HL-60 (cell line): ENCODE data around the gene BLOC1S5.

Source experiments
- DNase-seq, 2 experiments: peaks; one replicate each; pipeline ENCODE4 v3.0.0-alpha.2; 2010 to 2020; ENCODE audit warnings: low read depth in 1 of 2, low spot score in 1 of 2
- H3K27ac ChIP-seq: fragments of 250-450 bp; sonication (Bioruptor Pico); replicated peaks from 2 replicates; pipeline ENCODE4 v1.5.1; 2020; ENCODE audit warnings: mild to moderate bottlenecking, moderate library complexity
- H3K27me3 ChIP-seq: fragments of 250-450 bp; sonication (Bioruptor Pico); 2 replicates; pipeline ENCODE4 v1.5.1; 2021; ENCODE audit warnings: mild to moderate bottlenecking, moderate library complexity; ENCODE audit not compliant: insufficient read depth, poor library complexity, severe bottlenecking
- H3K4me3 ChIP-seq: replicated peaks from 2 replicates; pipeline ENCODE4 v1.5.1; 2011; ENCODE audit warnings: mild to moderate bottlenecking, control low read depth, low read length; ENCODE audit not compliant: insufficient read depth
- GABPA ChIP-seq: IDR thresholded peaks from 2 replicates; pipeline ENCODE4 v1.6.1; 2012; ENCODE audit warnings: low read depth
- POLR2AphosphoS5 ChIP-seq: IDR thresholded peaks from 2 replicates; pipeline ENCODE4 v1.6.1; 2012; ENCODE audit warnings: low read depth
- SPI1 ChIP-seq: IDR thresholded peaks from 2 replicates; pipeline ENCODE4 v1.6.1; 2012; ENCODE audit warnings: low read depth, mild to moderate bottlenecking, borderline replicate concordance
- TF ChIP-seq, protein P1 (sequence below): IDR thresholded peaks from one replicate; pipeline ENCODE4 v1.5.1; 2011; ENCODE audit warnings: low read length, control low read depth, inconsistent platforms; ENCODE audit not compliant: insufficient read depth
- TF ChIP-seq, protein P2 (sequence below): IDR thresholded peaks from 2 replicates; pipeline ENCODE4 v1.6.1; 2012; ENCODE audit warnings: low read depth; ENCODE audit not compliant: insufficient replicate concordance

Gene BLOC1S5

DNA sequence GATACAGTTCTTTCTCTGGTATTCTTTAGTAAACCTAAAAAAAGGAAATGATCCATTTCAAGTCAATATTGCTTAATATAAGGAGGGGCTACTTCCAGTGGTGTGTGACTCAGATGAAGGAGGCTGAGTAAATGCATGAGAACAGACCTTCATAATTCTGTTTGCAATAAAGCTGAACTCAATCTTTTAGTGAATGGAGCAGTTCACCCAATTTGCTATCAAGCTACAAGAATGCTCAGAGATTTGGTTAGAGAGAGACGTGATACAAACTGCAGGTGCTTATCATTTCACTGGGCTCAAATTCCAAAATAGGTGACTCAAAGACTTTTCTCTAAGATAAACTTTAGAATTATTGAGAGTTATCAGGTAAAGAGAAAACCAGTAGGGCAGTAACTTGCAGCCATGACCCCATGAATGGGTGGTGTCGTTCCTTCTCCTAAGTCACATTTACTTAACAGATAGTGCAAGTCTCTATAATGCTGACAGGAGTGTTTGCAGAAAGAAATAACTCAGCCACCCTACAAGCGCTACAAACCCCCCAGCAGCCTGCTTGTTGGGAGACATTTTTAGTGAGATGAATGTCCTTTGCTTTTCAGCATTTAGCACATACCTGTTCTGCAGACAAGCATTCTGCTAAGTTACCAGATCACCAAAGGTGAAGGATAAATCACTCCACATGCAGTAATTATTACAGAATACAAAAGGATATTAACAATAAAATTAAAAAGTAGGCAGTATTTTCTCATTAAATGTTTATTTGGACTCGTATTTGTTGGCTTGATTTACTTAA, 16.4 kb upstream of the BLOC1S5 start:
- TF ChIP-seq POLR2AphosphoS5 (no peak), SPI1 (peak; percentile 46; the same call in 1 of the 2 replicates)
- TF ChIP-seq, protein P1, sequence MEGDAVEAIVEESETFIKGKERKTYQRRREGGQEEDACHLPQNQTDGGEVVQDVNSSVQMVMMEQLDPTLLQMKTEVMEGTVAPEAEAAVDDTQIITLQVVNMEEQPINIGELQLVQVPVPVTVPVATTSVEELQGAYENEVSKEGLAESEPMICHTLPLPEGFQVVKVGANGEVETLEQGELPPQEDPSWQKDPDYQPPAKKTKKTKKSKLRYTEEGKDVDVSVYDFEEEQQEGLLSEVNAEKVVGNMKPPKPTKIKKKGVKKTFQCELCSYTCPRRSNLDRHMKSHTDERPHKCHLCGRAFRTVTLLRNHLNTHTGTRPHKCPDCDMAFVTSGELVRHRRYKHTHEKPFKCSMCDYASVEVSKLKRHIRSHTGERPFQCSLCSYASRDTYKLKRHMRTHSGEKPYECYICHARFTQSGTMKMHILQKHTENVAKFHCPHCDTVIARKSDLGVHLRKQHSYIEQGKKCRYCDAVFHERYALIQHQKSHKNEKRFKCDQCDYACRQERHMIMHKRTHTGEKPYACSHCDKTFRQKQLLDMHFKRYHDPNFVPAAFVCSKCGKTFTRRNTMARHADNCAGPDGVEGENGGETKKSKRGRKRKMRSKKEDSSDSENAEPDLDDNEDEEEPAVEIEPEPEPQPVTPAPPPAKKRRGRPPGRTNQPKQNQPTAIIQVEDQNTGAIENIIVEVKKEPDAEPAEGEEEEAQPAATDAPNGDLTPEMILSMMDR: no peak
- H3K4me3 ChIP-seq: no peak overlapping the region
- DNase-seq: peak; percentile 49 to 60
- H3K27me3 ChIP-seq: no peaks in the 10 kb centered on the region
- H3K27ac ChIP-seq: peak overlapping the region; percentile 25

DNA sequence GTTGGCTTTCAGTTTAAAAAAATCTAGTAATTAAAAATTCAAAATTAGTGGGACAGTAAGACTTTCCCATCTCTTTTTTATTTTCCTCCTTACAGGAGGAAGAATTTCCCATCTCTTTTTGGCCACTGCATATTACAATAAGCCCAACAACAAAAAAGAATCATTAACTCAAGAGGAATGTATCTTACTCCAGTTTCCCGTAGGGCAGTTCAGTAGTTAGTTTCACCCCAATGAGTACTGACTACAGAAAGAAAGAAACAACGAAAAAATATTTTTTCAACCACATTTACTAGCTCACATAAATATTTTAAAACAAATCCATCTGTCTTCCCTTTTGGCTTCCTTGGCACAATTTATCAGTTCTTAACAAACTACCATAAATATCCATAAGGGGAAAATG, 14.9 kb upstream of the BLOC1S5 start:
- Histone ChIP-seq H3K4me3 (no peak overlapping the region), H3K27me3 (no peaks in the 10 kb centered on the region), H3K27ac (no peak overlapping the region)
- DNase-seq: no peak
- TF ChIP-seq SPI1 (no peak), POLR2AphosphoS5 (no peak), GABPA (no peak)
- TF ChIP-seq, protein P1: no peak
- TF ChIP-seq, protein P2, sequence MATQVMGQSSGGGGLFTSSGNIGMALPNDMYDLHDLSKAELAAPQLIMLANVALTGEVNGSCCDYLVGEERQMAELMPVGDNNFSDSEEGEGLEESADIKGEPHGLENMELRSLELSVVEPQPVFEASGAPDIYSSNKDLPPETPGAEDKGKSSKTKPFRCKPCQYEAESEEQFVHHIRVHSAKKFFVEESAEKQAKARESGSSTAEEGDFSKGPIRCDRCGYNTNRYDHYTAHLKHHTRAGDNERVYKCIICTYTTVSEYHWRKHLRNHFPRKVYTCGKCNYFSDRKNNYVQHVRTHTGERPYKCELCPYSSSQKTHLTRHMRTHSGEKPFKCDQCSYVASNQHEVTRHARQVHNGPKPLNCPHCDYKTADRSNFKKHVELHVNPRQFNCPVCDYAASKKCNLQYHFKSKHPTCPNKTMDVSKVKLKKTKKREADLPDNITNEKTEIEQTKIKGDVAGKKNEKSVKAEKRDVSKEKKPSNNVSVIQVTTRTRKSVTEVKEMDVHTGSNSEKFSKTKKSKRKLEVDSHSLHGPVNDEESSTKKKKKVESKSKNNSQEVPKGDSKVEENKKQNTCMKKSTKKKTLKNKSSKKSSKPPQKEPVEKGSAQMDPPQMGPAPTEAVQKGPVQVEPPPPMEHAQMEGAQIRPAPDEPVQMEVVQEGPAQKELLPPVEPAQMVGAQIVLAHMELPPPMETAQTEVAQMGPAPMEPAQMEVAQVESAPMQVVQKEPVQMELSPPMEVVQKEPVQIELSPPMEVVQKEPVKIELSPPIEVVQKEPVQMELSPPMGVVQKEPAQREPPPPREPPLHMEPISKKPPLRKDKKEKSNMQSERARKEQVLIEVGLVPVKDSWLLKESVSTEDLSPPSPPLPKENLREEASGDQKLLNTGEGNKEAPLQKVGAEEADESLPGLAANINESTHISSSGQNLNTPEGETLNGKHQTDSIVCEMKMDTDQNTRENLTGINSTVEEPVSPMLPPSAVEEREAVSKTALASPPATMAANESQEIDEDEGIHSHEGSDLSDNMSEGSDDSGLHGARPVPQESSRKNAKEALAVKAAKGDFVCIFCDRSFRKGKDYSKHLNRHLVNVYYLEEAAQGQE: no peak

DNA sequence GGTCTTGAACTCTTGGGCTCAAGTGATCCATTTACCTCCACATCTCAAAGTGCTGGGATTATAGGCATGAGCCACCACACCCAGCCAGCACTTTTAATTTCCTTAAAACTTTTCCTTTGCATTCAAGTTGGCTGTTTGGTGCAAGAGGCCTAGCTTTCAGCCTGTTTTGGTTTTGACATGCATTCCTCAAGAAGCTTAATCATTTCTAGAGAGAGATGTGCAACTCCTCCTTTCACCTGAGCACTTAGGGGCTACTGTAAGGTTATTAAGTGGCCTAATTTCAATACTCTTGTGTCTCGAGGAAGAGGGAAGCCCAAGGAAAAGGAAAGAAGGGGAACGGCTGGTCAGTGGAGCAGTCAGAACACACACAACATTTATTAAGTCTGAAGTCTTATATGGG, 13.8 kb upstream of the BLOC1S5 start:
- DNase-seq: no peak
- Histone ChIP-seq H3K27me3 (no peaks in the 10 kb centered on the region), H3K27ac (no peak overlapping the region), H3K4me3 (no peak overlapping the region)
- TF ChIP-seq, protein P1: no peak
- TF ChIP-seq GABPA (no peak), SPI1 (no peak), POLR2AphosphoS5 (no peak)
- TF ChIP-seq, protein P2: no peak

DNA sequence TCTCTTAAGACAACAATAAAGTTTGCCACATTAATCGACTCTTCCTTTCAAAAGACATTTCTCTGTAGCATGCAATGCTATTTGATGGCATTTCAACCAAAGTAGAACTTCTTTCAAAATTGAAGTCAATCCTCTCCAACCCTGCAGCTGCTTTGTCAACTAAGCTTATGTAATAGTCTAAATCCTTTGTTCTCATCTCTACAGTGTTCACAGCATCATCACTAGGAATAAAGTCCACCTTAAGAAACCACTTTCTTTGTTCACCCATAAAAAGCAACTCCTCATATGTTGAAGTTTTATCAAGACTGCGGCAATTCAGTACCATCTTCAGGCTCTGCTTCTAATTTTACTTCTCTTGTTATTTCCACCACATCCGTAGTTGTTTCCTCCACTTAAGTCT, 11.5 kb upstream of the BLOC1S5 start:
- no peaks in the 10 kb centered on the region for H3K27me3 ChIP-seq
- H3K27ac ChIP-seq: peak overlapping the region; percentile 54
- H3K4me3 ChIP-seq: no peak overlapping the region
- DNase-seq: no peak
- TF ChIP-seq GABPA (no peak), POLR2AphosphoS5 (no peak), SPI1 (no peak)
- TF ChIP-seq, protein P2: no peak
- TF ChIP-seq, protein P1: no peak
